HG02571 (cell line): Measurements from ENCODE around the gene TBC1D1.

Source experiments
- ATAC-seq: cut with Tn5 transposase; IDR thresholded peaks from one replicate; pipeline ENCODE4 v1.9.1; 2021; ENCODE audit warnings: mild to moderate bottlenecking, moderate library complexity; ENCODE audit not compliant: unreplicated experiment

TBC1D1 gene

GRCh38 chr4:37985730-37986275 is 94.9 kb downstream of the TBC1D1 start:
- no peak for ATAC-seq

- ATAC-seq, result no peak
Measured at GRCh38 chr4:37988670-37989069, 97.8 kb downstream of the TBC1D1 start.

- ATAC-seq, result no peak
Measured at GRCh38 chr4:37989398-37990260, 98.7 kb downstream of the TBC1D1 start.

GRCh38 chr4:37990731-37991245 is 99.9 kb downstream of the TBC1D1 start:
- no peak for ATAC-seq

GRCh38 chr4:37991623-37992410 is 100.9 kb downstream of the TBC1D1 start:
- no peak for ATAC-seq

GRCh38 chr4:37993806-37994205 is 102.9 kb downstream of the TBC1D1 start:
- no peak for ATAC-seq

- ATAC-seq, result peak; percentile 56
Measured at GRCh38 chr4:37994569-37994968, 103.7 kb downstream of the TBC1D1 start.

- ATAC-seq, result no peak
Measured at GRCh38 chr4:37995299-37995821, 104.5 kb downstream of the TBC1D1 start.

GRCh38 chr4:37995981-37996775 is 105.3 kb downstream of the TBC1D1 start:
- no peak for ATAC-seq

GRCh38 chr4:37998226-37998625 is 107.3 kb downstream of the TBC1D1 start:
- no peak for ATAC-seq

GRCh38 chr4:37999000-37999716 is 108.3 kb downstream of the TBC1D1 start:
- no peak for ATAC-seq

- no peak for ATAC-seq
Measured at GRCh38 chr4:37999965-38000364, 109.1 kb downstream of the TBC1D1 start.

- ATAC-seq, result no peak
Measured at GRCh38 chr4:38001927-38002326, 111.0 kb downstream of the TBC1D1 start.

- no peak for ATAC-seq
Measured at GRCh38 chr4:38002451-38003071, 111.7 kb downstream of the TBC1D1 start.

GRCh38 chr4:38003102-38003501 is 112.2 kb downstream of the TBC1D1 start:
- no peak for ATAC-seq

- ATAC-seq, result no peak
Measured at GRCh38 chr4:38003628-38004027, 112.7 kb downstream of the TBC1D1 start.

GRCh38 chr4:38004062-38004461 is 113.2 kb downstream of the TBC1D1 start:
- no peak for ATAC-seq

GRCh38 chr4:38004887-38005286 is 114.0 kb downstream of the TBC1D1 start:
- ATAC-seq, result no peak

- ATAC-seq, result no peak
Measured at GRCh38 chr4:38005637-38006036, 114.8 kb downstream of the TBC1D1 start.
